Esophagus muscularis mucosa (tissue), 4 donors: ENCODE results near the gene FAM124A. TPM values are rescaled to one million over a fixed set of nuclear protein-coding genes. Genes with fewer than 3 reads are reported as not detected.

Source experiments
- DNase-seq: peaks from one replicate; pipeline ENCODE4 v3.0.0-alpha.2; 2017; ENCODE audit errors: extremely low spot score
- H3K27ac ChIP-seq, 4 donors: fragments of 200-600 bp; sonication (generic); replicated peaks in 1 of 4; 1 replicate in 3 of 4; 2 replicates in 1 of 4; pipeline ENCODE4 v1.5.1; 2016 to 2019; ENCODE audit warnings: mild to moderate bottlenecking in 1 of 4
- H3K27me3 ChIP-seq, 4 donors: fragments of 200-600 bp; sonication (generic); one replicate each; pipeline versions ENCODE4 v1.5.1 to v1.6.0; 2016 to 2019
- H3K36me3 ChIP-seq, 4 donors: fragments of 200-600 bp; sonication (generic); one replicate each; pipeline ENCODE4 v1.5.1; 2016 to 2019
- H3K4me1 ChIP-seq, 4 donors: fragments of 200-600 bp; sonication (generic); one replicate each; pipeline ENCODE4 v1.5.1; 2016 to 2019
- H3K4me3 ChIP-seq, 4 donors: fragments of 200-600 bp; sonication (generic); 1 replicate in 2 of 4; 2 replicates in 2 of 4; pipeline ENCODE4 v1.5.1; 2016 to 2019; ENCODE audit warnings: mild to moderate bottlenecking in 4 of 4, moderate library complexity in 1 of 4
- H3K9me3 ChIP-seq, 4 donors: fragments of 200-600 bp; sonication (generic); 1 replicate in 3 of 4; 2 replicates in 1 of 4; pipeline ENCODE4 v1.5.1; 2016 to 2019
- CTCF ChIP-seq, 3 experiments: fragments of 200-600 bp in 2 of 3; fragments of 450-650 bp in 1 of 3; sonication (generic) in 2 of 3; IDR thresholded peaks; one replicate each; pipeline ENCODE4 v1.5.1; 2017 to 2019; ENCODE audit warnings: antibody characterized with exemption in 3 of 3, mild to moderate bottlenecking in 2 of 3, moderate library complexity in 1 of 3
- EP300 ChIP-seq: sonication (generic); formaldehyde crosslinking; IDR thresholded peaks from one replicate; pipeline ENCODE4 v1.6.1; 2017; ENCODE audit warnings: antibody characterized with exemption
- POLR2A ChIP-seq: fragments of 450-650 bp; IDR thresholded peaks from one replicate; pipeline ENCODE4 v1.6.1; 2017; ENCODE audit warnings: antibody characterized with exemption, moderate library complexity, mild to moderate bottlenecking, low read depth
- POLR2AphosphoS5 ChIP-seq, 2 donors: sonication (generic); formaldehyde crosslinking; IDR thresholded peaks; one replicate each; pipeline ENCODE4 v1.6.1; 2017; ENCODE audit warnings: antibody characterized with exemption in 2 of 2
- WGBS: methylation state at CpG from one replicate; pipeline ENCODE4 v1.1.5; 2018; 5-methylcytosine and 5-hydroxymethylcytosine counted together
- intact Hi-C: fragments of 100-400 bp; cut with DNase I; formaldehyde crosslinking; loops from one replicate; pipeline ENCODE4 v1.15.1; 2023
- total RNA-seq, 4 donors: library from RNA; depleted of rRNA; stranded (reverse); fragments of >200 nt; gene quantifications; one replicate each; pipeline versions ENCODE4 v1.1.0 to v1.2.1, GENCODE V29; 2016

Gene FAM124A
- total RNA-seq, 4 donors from 2014 or later, result 17.0 to 30.3 (median 21.0) TPM

DNA sequence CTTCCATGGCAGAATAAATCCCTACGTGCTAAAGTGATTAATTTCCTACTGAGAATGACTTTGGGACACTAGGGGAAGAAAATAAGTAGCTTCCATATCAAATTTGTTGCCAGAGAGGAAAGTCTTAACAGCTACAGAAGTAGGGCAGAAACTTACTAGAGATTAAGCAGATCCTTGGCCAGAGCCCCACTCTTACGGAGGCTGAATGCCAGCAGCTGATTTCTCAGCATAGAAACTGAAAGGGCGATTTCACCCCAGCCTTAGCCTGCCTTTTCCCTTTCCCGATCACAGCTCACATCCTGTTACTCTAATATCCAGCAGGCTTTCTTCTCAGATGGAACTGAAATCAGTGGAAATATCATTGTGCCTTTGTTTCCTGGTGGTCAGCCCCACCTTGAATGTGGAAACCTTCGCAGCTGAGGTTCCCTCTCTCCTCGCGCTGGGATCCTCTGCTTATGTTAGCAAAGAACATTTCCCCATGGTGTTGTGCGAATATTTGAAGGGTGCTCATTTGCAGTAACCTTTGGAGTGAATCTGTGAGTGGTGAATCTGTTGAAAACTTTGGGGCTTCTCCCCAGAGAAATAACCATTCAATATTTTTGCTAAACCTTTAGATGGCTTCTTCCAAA is 8.4 kb downstream of the FAM124A start:
- peak overlapping the region; percentile 19 to 50 (median 40) for H3K4me3 ChIP-seq
- no peak for DNase-seq
- no peaks in the 10 kb centered on the region for H3K9me3 ChIP-seq
- 14% methylated on average over 8 of the region's 8 CpGs for WGBS
- peaks cover 21 to 64% (median 59%) of the 10 kb centered on the region in 4 donors for H3K4me1 ChIP-seq
- peak overlapping the region; percentile 77 to 91 (median 90) for H3K27ac ChIP-seq
- H3K27me3 ChIP-seq, result no peaks in the 10 kb centered on the region
- intact Hi-C loops, result no loop called here
- TF ChIP-seq POLR2AphosphoS5 (IDR thresholded peaks at IDR 0.05), result peak; percentile 73 to 77
- no peak for TF ChIP-seq EP300
- H3K36me3 ChIP-seq, result peaks cover 0 to 15% (median 4%) of the 10 kb centered on the region in 4 donors

DNA sequence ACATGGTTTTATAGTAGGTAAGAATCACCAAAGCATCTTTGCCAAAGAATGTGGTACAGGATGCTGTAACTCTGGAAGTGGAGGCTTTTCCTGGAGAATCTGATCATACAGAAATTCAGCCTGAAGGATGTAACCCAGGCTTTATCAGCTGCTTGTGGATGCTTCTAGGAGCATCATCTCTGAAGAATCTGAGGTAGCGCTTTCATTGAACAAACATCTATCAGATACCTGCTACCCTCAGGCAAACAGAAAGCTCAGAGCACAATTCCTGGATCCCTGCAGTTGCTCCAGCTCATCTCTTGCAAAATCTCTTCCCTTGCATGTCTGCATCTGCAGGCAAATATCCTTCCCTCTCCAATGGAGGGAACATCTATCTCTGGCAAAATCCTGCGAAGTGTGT is 9.3 kb downstream of the FAM124A start:
- no peak for DNase-seq
- TF ChIP-seq EP300, result no peak
- no peak for TF ChIP-seq POLR2AphosphoS5 (IDR thresholded peaks at IDR 0.05)
- WGBS, result 98% methylated on average over 2 of the region's 2 CpGs
- Histone ChIP-seq H3K27me3 (no peaks in the 10 kb centered on the region), H3K4me3 (no peak overlapping the region), H3K4me1 (peaks cover 25 to 64% (median 61%) of the 10 kb centered on the region in 4 donors), H3K9me3 (no peaks in the 10 kb centered on the region), H3K36me3 (peaks cover 0 to 15% (median 4%) of the 10 kb centered on the region in 4 donors), H3K27ac (peak overlapping the region; percentile 77 to 91 (median 90))
- intact Hi-C loops, result no loop called here

- TF ChIP-seq CTCF (IDR thresholded peaks at IDR 0.05), result no peak
- TF ChIP-seq POLR2AphosphoS5 (IDR thresholded peaks at IDR 0.05), result no peak
- no peak for TF ChIP-seq EP300
- TF ChIP-seq POLR2A, result no peak
- no peak overlapping the region for H3K4me3 ChIP-seq
- H3K27me3 ChIP-seq, result no peaks in the 10 kb centered on the region
- peak overlapping the region in 1 of 4 donors; percentile 91 for H3K27ac ChIP-seq
- H3K4me1 ChIP-seq, result peaks cover 25 to 62% (median 53%) of the 10 kb centered on the region in 4 donors
- H3K36me3 ChIP-seq, result peaks cover 0 to 15% (median 4%) of the 10 kb centered on the region in 4 donors
- intact Hi-C loops, result no loop called here
- DNase-seq, result no peak
- no peaks in the 10 kb centered on the region for H3K9me3 ChIP-seq
These were observed 10.1 kb downstream of the FAM124A start for GRCh38 chr13:51232328-51232727.

DNA sequence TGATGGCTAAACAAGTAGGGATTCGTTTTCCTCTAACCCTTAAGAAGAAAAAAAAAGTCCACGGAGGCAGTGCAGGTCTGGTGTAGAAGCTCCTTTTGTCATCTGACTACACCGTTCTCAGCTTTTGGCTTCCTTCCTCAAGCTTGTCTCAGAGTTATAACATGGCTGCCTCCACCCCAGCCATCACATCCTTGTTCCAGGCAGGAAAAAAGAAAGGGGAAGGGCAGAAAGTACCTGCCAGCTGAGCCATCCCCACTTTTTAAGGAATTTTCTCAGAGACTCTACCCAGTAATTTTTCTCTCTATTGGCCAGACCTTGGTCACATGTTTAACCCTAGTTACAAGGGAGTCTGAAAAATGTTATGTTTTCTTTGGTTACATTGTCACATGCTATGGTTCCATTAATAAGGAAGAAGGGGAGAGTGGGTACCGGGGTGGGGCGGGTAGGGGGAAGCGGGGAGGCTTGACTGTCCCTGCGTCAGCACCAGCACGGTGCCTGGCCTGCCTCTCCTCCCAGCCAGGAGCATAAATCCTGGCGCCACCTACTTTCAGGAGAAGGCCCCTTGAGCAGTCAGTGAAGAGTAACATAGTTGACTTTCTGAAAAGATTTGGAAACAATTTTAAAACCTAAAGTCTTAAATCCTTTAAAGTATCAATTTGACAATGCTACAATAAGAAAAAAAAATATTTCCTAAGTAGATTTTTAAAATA is 11.1 kb downstream of the FAM124A start:
- no peaks in the 10 kb centered on the region for H3K9me3 ChIP-seq
- H3K27ac ChIP-seq, result no peak overlapping the region
- intact Hi-C loops, result no loop called here
- WGBS, result 93% methylated on average over 9 of the region's 9 CpGs
- H3K4me3 ChIP-seq, result no peak overlapping the region
- H3K27me3 ChIP-seq, result no peaks in the 10 kb centered on the region
- TF ChIP-seq EP300 (no peak), POLR2A (no peak), POLR2AphosphoS5 (IDR thresholded peaks at IDR 0.05) (no peak), CTCF (IDR thresholded peaks at IDR 0.05) (no peak)
- peaks cover 25 to 60% (median 43%) of the 10 kb centered on the region in 4 donors for H3K4me1 ChIP-seq
- DNase-seq, result no peak
- peaks cover 0 to 15% (median 4%) of the 10 kb centered on the region in 4 donors for H3K36me3 ChIP-seq

GRCh38 chr13:51234676-51235075 is 12.5 kb downstream of the FAM124A start:
- H3K4me3 ChIP-seq, result no peak overlapping the region
- peaks cover 0 to 15% (median 4%) of the 10 kb centered on the region in 4 donors for H3K36me3 ChIP-seq
- no peaks in the 10 kb centered on the region for H3K27me3 ChIP-seq
- WGBS, result 87% methylated on average over 10 of the region's 10 CpGs
- no peak for TF ChIP-seq POLR2A
- TF ChIP-seq EP300, result no peak
- no peak for TF ChIP-seq POLR2AphosphoS5 (IDR thresholded peaks at IDR 0.05)
- TF ChIP-seq CTCF (IDR thresholded peaks at IDR 0.05), result no peak
- intact Hi-C loops, result no loop called here
- H3K4me1 ChIP-seq, result peaks cover 18 to 50% (median 35%) of the 10 kb centered on the region in 4 donors
- no peak overlapping the region for H3K27ac ChIP-seq
- no peak for DNase-seq
- H3K9me3 ChIP-seq, result no peaks in the 10 kb centered on the region
